ENCODE measurements around the gene PLXNA4. TPM values are rescaled to one million over a fixed set of nuclear protein-coding genes. Genes with fewer than 3 reads are reported as not detected.

The PLXNA4 gene
- total RNA-seq, 1 donor from 2014 or later: 3.5 TPM

DNA sequence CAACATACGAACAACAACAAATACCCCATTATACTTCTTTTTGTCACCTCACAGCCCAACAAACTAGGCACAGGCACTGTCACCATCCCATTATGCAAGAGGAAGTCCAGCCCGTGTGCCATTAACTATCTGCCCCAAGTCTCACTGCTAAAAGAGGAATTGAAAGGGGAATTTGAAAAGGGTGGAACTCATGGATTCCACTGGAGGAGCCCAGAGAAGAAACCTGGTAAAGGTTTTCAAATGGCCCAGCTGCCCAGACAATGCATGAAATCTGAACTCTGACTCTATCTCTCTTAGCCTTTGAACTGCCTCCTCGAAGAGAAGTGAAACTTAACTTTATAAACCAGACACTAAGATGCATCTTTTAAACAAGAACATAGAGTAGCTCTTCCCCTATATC lies 130.0 kb downstream of the PLXNA4 start:
- no peak overlapping the region for H3K27ac Mint-ChIP-seq (ENCODE audit: unreplicated experiment)
- peaks cover 6% of the 10 kb centered on the region for H3K4me1 Mint-ChIP-seq (ENCODE audit: unreplicated experiment)
- TF ChIP-seq, protein P1, sequence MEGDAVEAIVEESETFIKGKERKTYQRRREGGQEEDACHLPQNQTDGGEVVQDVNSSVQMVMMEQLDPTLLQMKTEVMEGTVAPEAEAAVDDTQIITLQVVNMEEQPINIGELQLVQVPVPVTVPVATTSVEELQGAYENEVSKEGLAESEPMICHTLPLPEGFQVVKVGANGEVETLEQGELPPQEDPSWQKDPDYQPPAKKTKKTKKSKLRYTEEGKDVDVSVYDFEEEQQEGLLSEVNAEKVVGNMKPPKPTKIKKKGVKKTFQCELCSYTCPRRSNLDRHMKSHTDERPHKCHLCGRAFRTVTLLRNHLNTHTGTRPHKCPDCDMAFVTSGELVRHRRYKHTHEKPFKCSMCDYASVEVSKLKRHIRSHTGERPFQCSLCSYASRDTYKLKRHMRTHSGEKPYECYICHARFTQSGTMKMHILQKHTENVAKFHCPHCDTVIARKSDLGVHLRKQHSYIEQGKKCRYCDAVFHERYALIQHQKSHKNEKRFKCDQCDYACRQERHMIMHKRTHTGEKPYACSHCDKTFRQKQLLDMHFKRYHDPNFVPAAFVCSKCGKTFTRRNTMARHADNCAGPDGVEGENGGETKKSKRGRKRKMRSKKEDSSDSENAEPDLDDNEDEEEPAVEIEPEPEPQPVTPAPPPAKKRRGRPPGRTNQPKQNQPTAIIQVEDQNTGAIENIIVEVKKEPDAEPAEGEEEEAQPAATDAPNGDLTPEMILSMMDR (IDR thresholded peaks at IDR 0.05; ENCODE audit: unreplicated experiment): no peak
- H3K27me3 Mint-ChIP-seq (ENCODE audit: unreplicated experiment): no peaks in the 10 kb centered on the region
- H3K36me3 Mint-ChIP-seq (ENCODE audit: low read depth, unreplicated experiment): no peaks in the 10 kb centered on the region
- no peaks in the 10 kb centered on the region for H3K9me3 Mint-ChIP-seq (ENCODE audit: unreplicated experiment)
- H3K4me3 Mint-ChIP-seq (ENCODE audit: unreplicated experiment): no peak overlapping the region
- no peak for DNase-seq (ENCODE audit: low spot score)

DNA sequence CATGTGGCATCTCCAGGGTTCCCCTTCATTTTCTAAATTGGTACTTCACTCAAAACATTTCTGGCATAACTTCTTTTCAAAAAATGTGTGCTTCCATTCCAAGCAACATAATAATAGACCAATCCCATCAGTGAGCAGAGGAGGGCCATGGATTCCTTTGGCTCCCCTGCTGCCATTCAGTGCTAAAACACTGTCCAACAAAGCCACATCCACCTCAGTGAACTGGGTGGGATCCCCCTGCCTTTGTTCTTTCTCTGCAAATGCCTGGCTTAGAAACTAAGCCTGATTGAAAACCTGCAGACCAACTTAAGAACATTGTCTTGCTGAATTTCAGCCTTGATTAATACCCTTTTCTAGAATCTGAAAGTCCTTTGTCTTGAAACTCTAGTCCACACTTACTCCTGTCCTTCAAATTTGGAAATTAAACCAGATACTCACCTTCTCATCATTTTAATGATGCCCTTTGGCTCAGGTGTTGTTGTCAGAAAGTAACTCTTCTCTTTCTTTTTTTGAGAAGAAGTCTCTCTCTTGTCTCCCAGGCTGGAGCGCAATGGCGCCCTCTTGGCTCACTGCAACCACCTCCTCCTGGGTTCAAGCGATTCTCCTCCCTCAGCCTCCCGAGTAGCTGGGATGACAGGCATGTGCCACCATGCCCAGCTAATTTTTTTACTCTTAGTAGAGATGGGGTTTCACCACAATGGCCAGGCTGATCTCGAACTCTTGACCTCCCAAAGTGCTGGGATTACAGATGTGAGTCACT lies 132.3 kb downstream of the PLXNA4 start:
- H3K9me3 Mint-ChIP-seq (ENCODE audit: unreplicated experiment): no peaks in the 10 kb centered on the region
- no peaks in the 10 kb centered on the region for H3K36me3 Mint-ChIP-seq (ENCODE audit: low read depth, unreplicated experiment)
- no peaks in the 10 kb centered on the region for H3K4me1 Mint-ChIP-seq (ENCODE audit: unreplicated experiment)
- no peak for DNase-seq (ENCODE audit: low spot score)
- TF ChIP-seq, protein P1 (IDR thresholded peaks at IDR 0.05; ENCODE audit: unreplicated experiment): no peak
- H3K4me3 Mint-ChIP-seq (ENCODE audit: unreplicated experiment): no peak overlapping the region
- H3K27ac Mint-ChIP-seq (ENCODE audit: unreplicated experiment): no peak overlapping the region
- no peaks in the 10 kb centered on the region for H3K27me3 Mint-ChIP-seq (ENCODE audit: unreplicated experiment)

DNA sequence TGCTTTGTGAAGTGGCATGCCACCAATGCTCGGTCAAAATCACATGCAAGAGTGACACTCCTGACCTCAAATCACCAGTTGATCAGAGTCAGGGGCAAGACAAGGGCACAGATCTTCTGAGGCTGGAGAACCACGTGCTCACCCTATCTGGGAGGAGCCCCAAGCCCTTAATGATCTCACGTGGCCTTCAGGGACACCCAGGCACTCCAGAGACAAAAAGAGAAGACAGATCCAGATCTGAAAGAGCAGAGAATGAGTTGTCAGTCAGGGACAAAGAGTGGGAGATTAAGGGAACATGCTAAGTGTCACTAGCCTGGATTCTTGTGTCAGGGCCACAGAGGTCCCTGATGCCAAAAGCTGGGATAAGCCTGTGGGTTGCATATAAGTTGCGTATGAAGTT lies 134.3 kb downstream of the PLXNA4 start:
- H3K4me1 Mint-ChIP-seq (ENCODE audit: unreplicated experiment): no peaks in the 10 kb centered on the region
- H3K27me3 Mint-ChIP-seq (ENCODE audit: unreplicated experiment): no peaks in the 10 kb centered on the region
- H3K36me3 Mint-ChIP-seq (ENCODE audit: low read depth, unreplicated experiment): no peaks in the 10 kb centered on the region
- DNase-seq (ENCODE audit: low spot score): no peak
- H3K9me3 Mint-ChIP-seq (ENCODE audit: unreplicated experiment): no peaks in the 10 kb centered on the region
- TF ChIP-seq, protein P1 (IDR thresholded peaks at IDR 0.05; ENCODE audit: unreplicated experiment): no peak
- H3K27ac Mint-ChIP-seq (ENCODE audit: unreplicated experiment): no peak overlapping the region
- H3K4me3 Mint-ChIP-seq (ENCODE audit: unreplicated experiment): no peak overlapping the region

DNA sequence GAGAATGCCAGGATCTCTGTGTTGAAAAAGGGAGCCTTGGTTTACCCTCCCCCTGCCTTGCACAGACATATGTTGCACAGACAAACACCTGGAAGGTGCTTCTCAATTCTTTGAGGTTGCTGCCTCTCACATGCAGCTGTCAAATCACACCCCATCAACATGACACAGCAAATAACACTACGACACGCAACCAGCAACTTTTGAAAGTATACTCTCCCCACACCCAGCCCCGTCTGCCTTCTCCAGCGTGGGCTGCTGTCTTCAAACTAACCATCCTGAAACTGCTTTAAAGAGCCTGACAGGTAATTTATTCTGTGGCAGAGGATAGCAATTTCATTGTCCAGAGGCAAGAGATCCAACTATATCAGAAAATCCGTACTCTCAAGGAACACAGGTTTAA lies 136.1 kb downstream of the PLXNA4 start:
- H3K36me3 Mint-ChIP-seq (ENCODE audit: low read depth, unreplicated experiment): no peaks in the 10 kb centered on the region
- no peaks in the 10 kb centered on the region for H3K27me3 Mint-ChIP-seq (ENCODE audit: unreplicated experiment)
- no peaks in the 10 kb centered on the region for H3K4me1 Mint-ChIP-seq (ENCODE audit: unreplicated experiment)
- H3K27ac Mint-ChIP-seq (ENCODE audit: unreplicated experiment): no peak overlapping the region
- no peak for DNase-seq (ENCODE audit: low spot score)
- TF ChIP-seq, protein P1 (IDR thresholded peaks at IDR 0.05; ENCODE audit: unreplicated experiment): no peak
- no peak overlapping the region for H3K4me3 Mint-ChIP-seq (ENCODE audit: unreplicated experiment)
- H3K9me3 Mint-ChIP-seq (ENCODE audit: unreplicated experiment): no peaks in the 10 kb centered on the region

DNA sequence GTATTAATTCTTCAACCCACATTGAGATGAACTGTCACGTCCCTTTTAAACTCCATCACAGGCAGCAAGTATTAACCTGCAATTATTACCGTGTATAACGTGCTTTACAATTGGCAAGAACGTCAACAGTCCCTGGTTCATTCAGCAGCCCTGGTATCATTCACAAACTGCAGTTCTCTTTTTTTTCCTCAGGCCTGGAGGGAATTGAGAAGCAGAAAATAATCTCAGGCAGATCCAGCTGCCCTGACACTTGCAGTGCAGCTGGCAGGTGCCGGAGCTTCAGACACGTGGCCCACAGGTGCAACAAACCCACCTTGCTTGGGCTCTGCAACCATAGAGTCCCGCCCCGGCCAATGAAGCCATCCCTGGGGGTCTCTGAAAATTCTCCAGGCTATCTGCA lies 137.3 kb downstream of the PLXNA4 start:
- no peak overlapping the region for H3K27ac Mint-ChIP-seq (ENCODE audit: unreplicated experiment)
- H3K36me3 Mint-ChIP-seq (ENCODE audit: low read depth, unreplicated experiment): no peaks in the 10 kb centered on the region
- H3K4me3 Mint-ChIP-seq (ENCODE audit: unreplicated experiment): no peak overlapping the region

More for the DNA sequence above, 137.3 kb downstream of the PLXNA4 start:
- Mint-ChIP-seq H3K27me3 (ENCODE audit: unreplicated experiment) (no peaks in the 10 kb centered on the region), H3K9me3 (ENCODE audit: unreplicated experiment) (no peaks in the 10 kb centered on the region), H3K4me1 (ENCODE audit: unreplicated experiment) (no peaks in the 10 kb centered on the region)
- TF ChIP-seq, protein P1 (IDR thresholded peaks at IDR 0.05; ENCODE audit: unreplicated experiment): no peak
- no peak for DNase-seq (ENCODE audit: low spot score)

All from endothelial cell (in vitro differentiated cells).